Measurements from ENCODE around the gene ZNF775.

GRCh38 chr7:150330211-150330885 lies 48.8 kb upstream of the ZNF775 start:
- TF ChIP-seq CTCF (IDR thresholded peaks at IDR 0.05; ENCODE audit: low read depth, low read length, poor library complexity, severe bottlenecking) (no peak), EZH2phosphoT487 (IDR thresholded peaks at IDR 0.05; ENCODE audit: borderline replicate concordance, low read length) (no peak)

Measured in DOHH2 (cell line).